SJCRH30 (cell line): ENCODE data around the gene RCBTB1. TPM values are rescaled to one million over a fixed set of nuclear protein-coding genes. Genes with fewer than 3 reads are reported as not detected.
"Not testable (repeated sequence)": the region's sequence is repeated elsewhere in the genome, so short reads cannot be mapped to it uniquely, and the experiment has no call there.

Source experiments
- DNase-seq, 2 experiments: peaks; one replicate each; pipeline ENCODE4 v3.0.0-alpha.2; 2015 to 2020
- H3K27ac ChIP-seq: fragments of 250-450 bp; sonication (Bioruptor Pico); 2 replicates; pipeline ENCODE4 v1.5.1; 2020; ENCODE audit warnings: mild to moderate bottlenecking, moderate library complexity
- H3K27me3 ChIP-seq: fragments of 250-450 bp; sonication (Bioruptor Pico); 2 replicates; pipeline ENCODE4 v1.5.1; 2020; ENCODE audit warnings: mild to moderate bottlenecking, moderate library complexity
- H3K36me3 ChIP-seq: fragments of 250-450 bp; sonication (Bioruptor Pico); 2 replicates; pipeline ENCODE4 v1.5.1; 2020; ENCODE audit warnings: mild to moderate bottlenecking, moderate library complexity
- H3K4me1 ChIP-seq: fragments of 250-450 bp; sonication (Bioruptor Pico); 2 replicates; pipeline ENCODE4 v1.5.1; 2020; ENCODE audit warnings: mild to moderate bottlenecking, moderate library complexity
- H3K4me3 ChIP-seq: fragments of 250-450 bp; sonication (Bioruptor Pico); 2 replicates; pipeline ENCODE4 v1.5.1; 2020; ENCODE audit warnings: mild to moderate bottlenecking, moderate library complexity
- H3K9me3 ChIP-seq: fragments of 250-450 bp; sonication (Bioruptor Pico); replicated peaks from 2 replicates; pipeline ENCODE4 v1.5.1; 2020; ENCODE audit warnings: mild to moderate bottlenecking, moderate library complexity
- total RNA-seq: library from RNA; depleted of rRNA; stranded (reverse); fragments of >200 nt; shearing (Covaris generic); gene quantifications from 2 replicates; pipeline ENCODE4 v1.2.3, GENCODE V29; 2014

The RCBTB1 gene
- total RNA-seq, 1 experiment from 2014 or later = 23.4 TPM

GRCh38 chr13:49612042-49612441 lies 26.7 kb upstream of the RCBTB1 start:
- H3K9me3 ChIP-seq, H3K4me3 ChIP-seq, H3K4me1 ChIP-seq, H3K27me3 ChIP-seq, DNase-seq, H3K27ac ChIP-seq, H3K36me3 ChIP-seq: not testable (repeated sequence)

DNA sequence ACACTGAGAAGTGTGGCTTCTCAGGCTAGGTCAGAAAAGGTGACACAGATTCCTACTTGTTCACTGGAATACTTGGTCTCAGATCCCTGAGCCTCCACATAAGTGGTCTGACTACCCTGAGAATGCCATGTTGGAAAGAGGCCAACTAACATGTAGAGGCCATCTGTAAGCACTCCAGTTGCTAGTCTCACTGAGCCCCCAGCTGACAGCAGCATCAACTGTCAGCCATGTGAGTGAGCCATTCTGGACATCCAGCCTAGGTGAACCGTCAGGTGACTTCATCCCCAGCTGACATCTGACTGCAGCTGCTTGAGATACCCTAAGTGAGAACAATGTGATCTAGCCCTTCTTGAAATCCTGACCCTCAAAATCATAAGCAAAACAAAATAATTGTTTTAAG lies 24.8 kb upstream of the RCBTB1 start:
- Histone ChIP-seq H3K9me3 (no peaks in the 10 kb centered on the region), H3K4me1 (no peaks in the 10 kb centered on the region; the same call in 1 of the 2 replicates), H3K36me3 (no peaks in the 10 kb centered on the region), H3K4me3 (no peak overlapping the region), H3K27me3 (no peaks in the 10 kb centered on the region), H3K27ac (no peak overlapping the region)
- DNase-seq = peak; percentile 69 to 75

DNA sequence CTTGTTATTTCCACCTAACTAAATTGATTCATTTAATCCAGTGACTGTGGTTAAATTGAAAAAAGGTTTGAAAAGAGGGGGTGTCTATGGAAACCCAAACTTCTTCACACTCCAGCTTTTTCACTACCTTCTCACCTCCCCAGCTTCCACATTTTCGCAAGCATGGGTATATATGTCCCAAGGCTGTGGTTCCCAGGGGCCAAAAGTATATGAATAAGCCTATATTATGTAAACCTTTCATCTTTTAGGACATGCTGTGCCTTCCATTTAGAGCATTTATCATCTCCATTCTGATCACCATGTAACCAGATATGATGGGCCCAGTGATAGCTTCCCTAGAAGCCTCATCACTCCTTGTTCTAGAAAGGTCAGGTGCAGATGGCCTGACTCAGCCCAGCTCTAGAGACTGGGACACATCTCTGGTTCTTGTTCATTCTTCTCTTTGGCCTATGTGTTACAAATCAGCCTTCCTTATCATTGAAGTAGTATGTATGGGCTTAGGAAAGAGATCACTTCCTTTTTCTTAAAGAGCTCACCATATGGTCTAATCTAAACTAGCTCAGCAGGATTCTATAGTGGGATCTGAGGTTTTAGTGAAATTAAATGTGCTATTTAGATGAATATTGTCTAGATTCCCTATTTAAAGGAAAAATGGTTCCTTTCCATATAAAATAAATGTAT lies 23.4 kb upstream of the RCBTB1 start:
- Histone ChIP-seq H3K27me3 (no peaks in the 10 kb centered on the region), H3K27ac (no peak overlapping the region), H3K4me3 (no peak overlapping the region), H3K4me1 (no peaks in the 10 kb centered on the region; the same call in 1 of the 2 replicates), H3K9me3 (no peaks in the 10 kb centered on the region), H3K36me3 (no peaks in the 10 kb centered on the region)
- no peak for DNase-seq

GRCh38 chr13:49607761-49608160 lies 22.4 kb upstream of the RCBTB1 start:
- no peak overlapping the region for H3K4me3 ChIP-seq
- H3K27me3 ChIP-seq = no peaks in the 10 kb centered on the region
- H3K4me1 ChIP-seq = no peaks in the 10 kb centered on the region; the same call in 1 of the 2 replicates
- H3K27ac ChIP-seq = no peak overlapping the region
- DNase-seq = no peak
- no peaks in the 10 kb centered on the region for H3K36me3 ChIP-seq
- H3K9me3 ChIP-seq = no peaks in the 10 kb centered on the region

GRCh38 chr13:49606747-49607648 lies 21.6 kb upstream of the RCBTB1 start:
- no peak overlapping the region for H3K27ac ChIP-seq
- no peaks in the 10 kb centered on the region for H3K36me3 ChIP-seq
- H3K4me3 ChIP-seq = peak overlapping the region; percentile 40
- peak; percentile 76 to 88 for DNase-seq
- H3K4me1 ChIP-seq = no peaks in the 10 kb centered on the region; the same call in 1 of the 2 replicates
- H3K27me3 ChIP-seq = no peaks in the 10 kb centered on the region
- no peaks in the 10 kb centered on the region for H3K9me3 ChIP-seq

GRCh38 chr13:49604570-49604969 lies 19.2 kb upstream of the RCBTB1 start:
- DNase-seq = peak in 1 of 2 experiments; percentile 34
- Histone ChIP-seq H3K9me3 (no peaks in the 10 kb centered on the region), H3K4me1 (no peaks in the 10 kb centered on the region), H3K27me3 (no peaks in the 10 kb centered on the region), H3K27ac (no peak overlapping the region), H3K4me3 (no peak overlapping the region), H3K36me3 (no peaks in the 10 kb centered on the region)

DNA sequence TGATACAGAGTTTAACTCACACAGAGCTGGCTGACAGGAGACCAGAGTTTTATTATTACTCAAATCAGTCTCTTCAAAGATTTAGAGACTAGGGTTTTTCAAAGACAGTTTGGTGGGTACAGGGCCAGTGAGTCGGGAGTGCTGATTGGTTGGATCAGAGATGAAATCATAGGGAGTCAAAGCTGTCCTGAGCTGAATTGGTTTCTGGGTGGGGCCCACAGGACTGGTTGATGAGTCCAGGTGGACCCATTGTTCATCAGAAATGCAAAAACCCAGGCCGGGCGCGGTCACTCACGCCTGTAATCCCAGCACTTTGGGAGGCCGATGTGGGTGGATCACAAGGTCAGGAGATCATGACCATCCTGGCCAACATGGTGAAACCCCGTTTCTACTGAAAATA lies 17.3 kb upstream of the RCBTB1 start:
- H3K4me3 ChIP-seq, H3K36me3 ChIP-seq, H3K9me3 ChIP-seq, H3K27ac ChIP-seq, H3K27me3 ChIP-seq, H3K4me1 ChIP-seq, DNase-seq: not testable (repeated sequence)

GRCh38 chr13:49602005-49602404 lies 16.6 kb upstream of the RCBTB1 start:
- Histone ChIP-seq H3K27ac (no peak overlapping the region), H3K4me3 (no peak overlapping the region), H3K4me1 (no peaks in the 10 kb centered on the region), H3K27me3 (no peaks in the 10 kb centered on the region), H3K36me3 (no peaks in the 10 kb centered on the region), H3K9me3 (no peaks in the 10 kb centered on the region)
- DNase-seq = no peak

GRCh38 chr13:49597043-49597641 lies 11.8 kb upstream of the RCBTB1 start:
- Histone ChIP-seq H3K4me1 (no peaks in the 10 kb centered on the region), H3K9me3 (no peaks in the 10 kb centered on the region), H3K4me3 (no peak overlapping the region), H3K36me3 (no peaks in the 10 kb centered on the region), H3K27ac (no peak overlapping the region), H3K27me3 (no peaks in the 10 kb centered on the region)
- DNase-seq = no peak

GRCh38 chr13:49596221-49596620 lies 10.9 kb upstream of the RCBTB1 start:
- Histone ChIP-seq H3K9me3 (no peaks in the 10 kb centered on the region), H3K27me3 (no peaks in the 10 kb centered on the region), H3K36me3 (no peaks in the 10 kb centered on the region), H3K4me1 (no peaks in the 10 kb centered on the region), H3K27ac (no peak overlapping the region), H3K4me3 (no peak overlapping the region)
- no peak for DNase-seq

DNA sequence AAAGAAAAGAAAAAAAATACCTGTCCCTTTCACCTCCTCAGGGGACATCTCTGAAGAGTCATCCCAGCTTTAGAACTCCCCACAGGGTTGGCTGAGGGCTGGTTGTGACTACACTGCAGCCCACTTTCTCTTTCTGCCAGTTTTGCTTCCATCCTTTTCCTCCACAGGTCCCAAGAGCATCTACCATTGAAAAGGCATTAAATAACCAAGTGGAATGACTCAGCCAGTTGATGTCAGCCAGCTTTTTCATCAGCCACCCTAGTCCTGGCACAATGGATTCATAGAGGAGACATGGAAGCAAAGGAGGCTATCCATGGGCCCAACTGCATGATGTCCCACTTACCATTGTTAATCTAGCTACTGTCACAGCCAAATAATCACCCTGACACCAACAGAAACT lies 9.2 kb upstream of the RCBTB1 start:
- Histone ChIP-seq H3K4me3 (no peak overlapping the region), H3K4me1 (no peaks in the 10 kb centered on the region), H3K27me3 (no peaks in the 10 kb centered on the region), H3K36me3 (no peaks in the 10 kb centered on the region), H3K27ac (no peak overlapping the region), H3K9me3 (no peaks in the 10 kb centered on the region)
- DNase-seq = no peak

GRCh38 chr13:49593876-49594275 lies 8.5 kb upstream of the RCBTB1 start:
- not testable (repeated sequence) for H3K36me3 ChIP-seq, H3K4me3 ChIP-seq, H3K9me3 ChIP-seq, H3K27ac ChIP-seq, DNase-seq, H3K4me1 ChIP-seq, H3K27me3 ChIP-seq

DNA sequence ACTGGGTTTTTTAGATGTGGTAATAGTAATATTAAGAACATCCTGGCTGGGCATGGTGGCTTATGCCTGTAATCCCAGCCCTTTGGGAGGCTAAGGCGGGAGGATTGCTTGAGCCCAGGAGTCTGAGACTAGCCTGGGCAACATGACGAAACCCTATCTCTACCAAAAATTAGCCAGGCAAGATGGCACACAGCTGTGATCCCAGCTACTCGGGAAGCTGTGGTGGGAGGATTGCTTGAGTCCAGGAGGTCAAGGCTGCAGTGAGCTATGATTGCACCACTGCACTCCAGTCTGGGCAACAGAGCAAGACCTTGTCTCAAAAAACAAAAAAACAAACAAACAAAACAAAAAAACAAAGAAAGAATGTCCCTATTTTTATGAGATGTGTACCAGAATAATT lies 5.4 kb upstream of the RCBTB1 start:
- not testable (repeated sequence) for H3K4me3 ChIP-seq, H3K27me3 ChIP-seq, H3K9me3 ChIP-seq, DNase-seq, H3K27ac ChIP-seq, H3K4me1 ChIP-seq, H3K36me3 ChIP-seq

GRCh38 chr13:49587311-49587847 lies 2.0 kb upstream of the RCBTB1 start:
- DNase-seq = no peak
- Histone ChIP-seq H3K36me3 (no peaks in the 10 kb centered on the region), H3K9me3 (no peaks in the 10 kb centered on the region), H3K4me1 (no peaks in the 10 kb centered on the region), H3K4me3 (no peak overlapping the region), H3K27ac (no peak overlapping the region), H3K27me3 (no peaks in the 10 kb centered on the region)

DNA sequence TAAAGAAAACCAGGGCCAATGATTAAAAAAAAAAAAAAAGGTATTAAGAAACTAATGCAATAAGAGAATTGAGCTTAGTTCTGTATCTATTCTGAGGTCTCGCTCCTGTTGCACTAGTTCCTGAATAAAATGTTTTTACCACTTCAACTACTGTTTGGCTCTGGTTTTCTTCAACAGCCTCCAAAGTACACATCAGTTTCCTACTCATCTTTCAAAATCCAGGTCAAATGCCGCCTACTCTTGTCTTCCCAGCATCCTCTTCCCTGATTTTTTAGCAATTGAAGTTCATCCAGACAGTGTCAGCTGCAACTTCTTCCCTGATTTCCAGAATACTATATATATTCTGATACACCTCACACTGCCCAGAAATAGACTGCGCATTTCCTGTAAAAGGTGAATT lies 1.4 kb upstream of the RCBTB1 start:
- H3K4me1 ChIP-seq = no peaks in the 10 kb centered on the region
- DNase-seq = no peak
- no peaks in the 10 kb centered on the region for H3K9me3 ChIP-seq
- H3K4me3 ChIP-seq = no peak overlapping the region
- H3K27ac ChIP-seq = no peak overlapping the region
- H3K36me3 ChIP-seq = no peaks in the 10 kb centered on the region
- no peaks in the 10 kb centered on the region for H3K27me3 ChIP-seq
